ENCODE measurements around the gene FBXO27.
"Not testable (repeated sequence)": the region's sequence is repeated elsewhere in the genome, so short reads cannot be mapped to it uniquely, and the experiment has no call there.

Gene FBXO27

GRCh38 chr19:38993271-38993670 lies 39.1 kb downstream of the FBXO27 start:
- Histone ChIP-seq H3K27ac (ENCODE audit: low read length) (no peak overlapping the region), H3K4me3 (ENCODE audit: low read length) (no peak overlapping the region), H3K36me3 (replicated peaks; ENCODE audit: insufficient read depth, low read length) (no peaks in the 10 kb centered on the region), H3K27me3 (replicated peaks; ENCODE audit: insufficient read depth, low read length) (peaks cover 29% of the 10 kb centered on the region; the same call in 1 of the 2 replicates), H3K4me2 (ENCODE audit: low read depth, low read length) (no peak overlapping the region), H4K20me1 (ENCODE audit: insufficient read depth, low read length) (no peaks in the 10 kb centered on the region), H3K4me1 (ENCODE audit: low read length) (no peaks in the 10 kb centered on the region), H3K9me3 (replicated peaks; ENCODE audit: insufficient read depth, low read length) (no peaks in the 10 kb centered on the region), H3F3A (ENCODE audit: insufficient read depth, low read length) (no peaks in the 10 kb centered on the region), H3K79me2 (ENCODE audit: low read length) (no peaks in the 10 kb centered on the region), H3K9me2 (replicated peaks; ENCODE audit: insufficient read depth, low read length) (no peaks in the 10 kb centered on the region), H3K9ac (ENCODE audit: low read length) (no peak overlapping the region), H2AFZ (ENCODE audit: low read length) (no peak overlapping the region)
- TF ChIP-seq, protein P1, sequence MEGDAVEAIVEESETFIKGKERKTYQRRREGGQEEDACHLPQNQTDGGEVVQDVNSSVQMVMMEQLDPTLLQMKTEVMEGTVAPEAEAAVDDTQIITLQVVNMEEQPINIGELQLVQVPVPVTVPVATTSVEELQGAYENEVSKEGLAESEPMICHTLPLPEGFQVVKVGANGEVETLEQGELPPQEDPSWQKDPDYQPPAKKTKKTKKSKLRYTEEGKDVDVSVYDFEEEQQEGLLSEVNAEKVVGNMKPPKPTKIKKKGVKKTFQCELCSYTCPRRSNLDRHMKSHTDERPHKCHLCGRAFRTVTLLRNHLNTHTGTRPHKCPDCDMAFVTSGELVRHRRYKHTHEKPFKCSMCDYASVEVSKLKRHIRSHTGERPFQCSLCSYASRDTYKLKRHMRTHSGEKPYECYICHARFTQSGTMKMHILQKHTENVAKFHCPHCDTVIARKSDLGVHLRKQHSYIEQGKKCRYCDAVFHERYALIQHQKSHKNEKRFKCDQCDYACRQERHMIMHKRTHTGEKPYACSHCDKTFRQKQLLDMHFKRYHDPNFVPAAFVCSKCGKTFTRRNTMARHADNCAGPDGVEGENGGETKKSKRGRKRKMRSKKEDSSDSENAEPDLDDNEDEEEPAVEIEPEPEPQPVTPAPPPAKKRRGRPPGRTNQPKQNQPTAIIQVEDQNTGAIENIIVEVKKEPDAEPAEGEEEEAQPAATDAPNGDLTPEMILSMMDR (IDR thresholded peaks at IDR 0.05; ENCODE audit: low read length) = no peak
- TF ChIP-seq EZH2phosphoT487 (IDR thresholded peaks at IDR 0.05; ENCODE audit: low read length) = no peak
- TF ChIP-seq EZH2 (optimal IDR thresholded peaks at IDR 0.05; ENCODE audit: low read depth, low read length) = no peak
- DNase-seq = no peak

DNA sequence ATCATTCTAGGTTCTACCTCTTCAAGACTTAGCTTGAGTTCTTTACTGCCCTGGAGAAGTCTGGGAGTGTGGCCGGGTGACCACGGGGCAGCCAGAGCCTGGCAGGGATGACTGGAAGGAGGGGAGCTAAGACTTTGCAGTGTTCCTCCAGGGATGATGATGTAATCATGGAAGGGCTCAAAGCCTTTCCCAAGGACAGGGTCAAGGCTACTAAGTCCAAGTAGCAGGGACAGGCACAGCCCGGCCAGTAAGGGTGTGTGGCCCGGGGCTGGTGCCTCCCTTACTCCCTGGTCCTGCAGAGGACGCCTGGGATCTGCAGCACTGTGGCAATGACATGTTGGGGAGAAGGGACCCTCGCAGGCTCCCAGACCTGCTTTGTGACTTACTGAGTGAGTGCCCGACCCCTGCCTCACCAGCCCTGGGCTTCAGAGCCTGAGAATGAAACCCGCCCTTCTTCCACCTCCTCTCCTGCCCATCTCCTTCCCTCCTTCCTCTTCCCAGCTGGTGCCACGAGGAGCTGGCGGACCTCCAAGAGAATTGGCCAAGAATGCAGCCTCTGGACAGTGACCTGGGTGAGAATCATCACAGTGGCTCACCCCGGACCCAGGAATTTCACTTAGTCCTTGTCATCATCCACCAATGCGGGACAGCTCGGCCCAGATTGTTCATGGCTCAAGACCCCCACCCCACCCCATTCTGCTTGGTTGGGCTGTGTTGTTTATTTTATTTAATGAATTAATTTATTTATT lies 41.2 kb downstream of the FBXO27 start:
- H3K9me3 ChIP-seq (replicated peaks; ENCODE audit: insufficient read depth, low read length) = no peaks in the 10 kb centered on the region
- H3K79me2 ChIP-seq (ENCODE audit: low read length) = no peaks in the 10 kb centered on the region
- no peaks in the 10 kb centered on the region for H3K4me1 ChIP-seq (ENCODE audit: low read length)
- no peak overlapping the region for H3K4me2 ChIP-seq (ENCODE audit: low read depth, low read length)
- H3F3A ChIP-seq (ENCODE audit: insufficient read depth, low read length) = no peaks in the 10 kb centered on the region
- H3K36me3 ChIP-seq (replicated peaks; ENCODE audit: insufficient read depth, low read length) = no peaks in the 10 kb centered on the region
- no peaks in the 10 kb centered on the region for H4K20me1 ChIP-seq (ENCODE audit: insufficient read depth, low read length)
- H3K27ac ChIP-seq (ENCODE audit: low read length) = no peak overlapping the region
- H3K9ac ChIP-seq (ENCODE audit: low read length) = no peak overlapping the region
- no peaks in the 10 kb centered on the region for H3K9me2 ChIP-seq (replicated peaks; ENCODE audit: insufficient read depth, low read length)
- no peak overlapping the region for H3K4me3 ChIP-seq (ENCODE audit: low read length)
- no peak for DNase-seq
- H3K27me3 ChIP-seq (replicated peaks; ENCODE audit: insufficient read depth, low read length) = peaks cover 27% of the 10 kb centered on the region; the same call in 1 of the 2 replicates
- TF ChIP-seq, protein P1 (IDR thresholded peaks at IDR 0.05; ENCODE audit: low read length) = no peak
- TF ChIP-seq EZH2 (optimal IDR thresholded peaks at IDR 0.05; ENCODE audit: low read depth, low read length) = no peak
- no peak for TF ChIP-seq EZH2phosphoT487 (IDR thresholded peaks at IDR 0.05; ENCODE audit: low read length)
- no peak overlapping the region for H2AFZ ChIP-seq (ENCODE audit: low read length)

- not testable (repeated sequence) for H3K4me2 ChIP-seq (ENCODE audit: low read depth, low read length); H3K79me2 ChIP-seq (ENCODE audit: low read length); H3K4me1 ChIP-seq (ENCODE audit: low read length); H4K20me1 ChIP-seq (ENCODE audit: insufficient read depth, low read length); H3K9ac ChIP-seq (ENCODE audit: low read length); H3K9me3 ChIP-seq (replicated peaks; ENCODE audit: insufficient read depth, low read length); DNase-seq; H3K9me2 ChIP-seq (replicated peaks; ENCODE audit: insufficient read depth, low read length); H3K27ac ChIP-seq (ENCODE audit: low read length); H3K36me3 ChIP-seq (replicated peaks; ENCODE audit: insufficient read depth, low read length); H3F3A ChIP-seq (ENCODE audit: insufficient read depth, low read length); H2AFZ ChIP-seq (ENCODE audit: low read length); H3K4me3 ChIP-seq (ENCODE audit: low read length)
- peaks cover 25% of the 10 kb centered on the region; the same call in 1 of the 2 replicates for H3K27me3 ChIP-seq (replicated peaks; ENCODE audit: insufficient read depth, low read length)
Measured at GRCh38 chr19:38989614-38990013, 42.7 kb downstream of the FBXO27 start.

GRCh38 chr19:38989066-38989605 lies 43.2 kb downstream of the FBXO27 start:
- DNase-seq = no peak
- Histone ChIP-seq H3K9me2 (replicated peaks; ENCODE audit: insufficient read depth, low read length) (no peaks in the 10 kb centered on the region), H3F3A (ENCODE audit: insufficient read depth, low read length) (no peaks in the 10 kb centered on the region), H3K27me3 (replicated peaks; ENCODE audit: insufficient read depth, low read length) (peaks cover 25% of the 10 kb centered on the region; the same call in 1 of the 2 replicates), H4K20me1 (ENCODE audit: insufficient read depth, low read length) (no peaks in the 10 kb centered on the region), H2AFZ (ENCODE audit: low read length) (no peak overlapping the region), H3K9ac (ENCODE audit: low read length) (no peak overlapping the region), H3K9me3 (replicated peaks; ENCODE audit: insufficient read depth, low read length) (no peaks in the 10 kb centered on the region), H3K4me3 (ENCODE audit: low read length) (no peak overlapping the region), H3K36me3 (replicated peaks; ENCODE audit: insufficient read depth, low read length) (no peaks in the 10 kb centered on the region), H3K79me2 (ENCODE audit: low read length) (no peaks in the 10 kb centered on the region), H3K4me1 (ENCODE audit: low read length) (no peaks in the 10 kb centered on the region), H3K27ac (ENCODE audit: low read length) (no peak overlapping the region), H3K4me2 (ENCODE audit: low read depth, low read length) (no peak overlapping the region)
- TF ChIP-seq EZH2 (optimal IDR thresholded peaks at IDR 0.05; ENCODE audit: low read depth, low read length) (no peak), EZH2phosphoT487 (IDR thresholded peaks at IDR 0.05; ENCODE audit: low read length) (no peak)

DNA sequence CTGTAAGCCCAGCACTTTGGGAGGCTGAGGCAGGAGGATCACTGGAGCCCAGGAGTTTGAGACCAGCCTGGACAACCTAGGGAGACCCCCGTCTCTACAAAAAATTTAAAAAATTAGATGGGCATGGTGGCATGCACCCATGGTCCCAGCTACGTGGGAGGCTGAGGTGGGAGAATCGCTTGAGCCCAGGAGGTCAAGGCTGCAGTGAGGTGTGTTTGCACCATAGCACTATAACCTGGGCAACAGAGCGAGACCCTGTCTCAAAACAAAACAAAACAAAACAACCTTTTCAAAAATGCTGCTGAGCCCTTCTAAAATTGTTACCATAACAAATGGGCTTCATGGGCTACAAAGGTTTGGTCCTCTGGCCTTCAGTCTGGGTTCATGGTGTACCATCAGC lies 43.7 kb downstream of the FBXO27 start:
- not testable (repeated sequence) for H3K4me2 ChIP-seq (ENCODE audit: low read depth, low read length); DNase-seq; H3K9me3 ChIP-seq (replicated peaks; ENCODE audit: insufficient read depth, low read length); H3K9ac ChIP-seq (ENCODE audit: low read length); H3K27ac ChIP-seq (ENCODE audit: low read length); H3K36me3 ChIP-seq (replicated peaks; ENCODE audit: insufficient read depth, low read length); H3K4me3 ChIP-seq (ENCODE audit: low read length); H3K4me1 ChIP-seq (ENCODE audit: low read length); H3K9me2 ChIP-seq (replicated peaks; ENCODE audit: insufficient read depth, low read length); H3F3A ChIP-seq (ENCODE audit: insufficient read depth, low read length); H4K20me1 ChIP-seq (ENCODE audit: insufficient read depth, low read length); H3K79me2 ChIP-seq (ENCODE audit: low read length); H2AFZ ChIP-seq (ENCODE audit: low read length)
- H3K27me3 ChIP-seq (replicated peaks; ENCODE audit: insufficient read depth, low read length) = peaks cover 25% of the 10 kb centered on the region; the same call in 1 of the 2 replicates

- not testable (repeated sequence) for H3K9me2 ChIP-seq (replicated peaks; ENCODE audit: insufficient read depth, low read length); H3K4me2 ChIP-seq (ENCODE audit: low read depth, low read length); H3K9me3 ChIP-seq (replicated peaks; ENCODE audit: insufficient read depth, low read length); H3K27ac ChIP-seq (ENCODE audit: low read length); H3K4me3 ChIP-seq (ENCODE audit: low read length); H4K20me1 ChIP-seq (ENCODE audit: insufficient read depth, low read length); H3K36me3 ChIP-seq (replicated peaks; ENCODE audit: insufficient read depth, low read length); H3F3A ChIP-seq (ENCODE audit: insufficient read depth, low read length); H3K79me2 ChIP-seq (ENCODE audit: low read length); H3K4me1 ChIP-seq (ENCODE audit: low read length); H2AFZ ChIP-seq (ENCODE audit: low read length); DNase-seq; H3K9ac ChIP-seq (ENCODE audit: low read length)
- peaks cover 20% of the 10 kb centered on the region; the same call in 1 of the 2 replicates for H3K27me3 ChIP-seq (replicated peaks; ENCODE audit: insufficient read depth, low read length)
Measured at GRCh38 chr19:38987745-38988144, 44.6 kb downstream of the FBXO27 start.

Measured in MM.1S (cell line).